Osteocyte (in vitro differentiated cells): Measurements from ENCODE around the gene NPAS2. TPM values are rescaled to one million over a fixed set of nuclear protein-coding genes. Genes with fewer than 3 reads are reported as not detected.

Experiments used
- DNase-seq: peaks from one replicate; pipeline ENCODE4 v3.0.0; 2021; ENCODE audit warnings: mixed read lengths; ENCODE audit not compliant: unreplicated experiment; ENCODE audit errors: extremely low spot score
- H3K27ac Mint-ChIP-seq: one replicate; pipeline ENCODE4 v1.8.0; 2021; ENCODE audit warnings: mild to moderate bottlenecking, mixed read lengths; ENCODE audit not compliant: unreplicated experiment
- H3K27me3 Mint-ChIP-seq: one replicate; pipeline ENCODE4 v1.8.0; 2021; ENCODE audit warnings: mixed read lengths; ENCODE audit not compliant: unreplicated experiment
- H3K36me3 Mint-ChIP-seq: one replicate; pipeline ENCODE4 v1.8.0; 2021; ENCODE audit warnings: mixed read lengths; ENCODE audit not compliant: unreplicated experiment
- H3K4me1 Mint-ChIP-seq: one replicate; pipeline ENCODE4 v1.8.0; 2021; ENCODE audit warnings: mixed read lengths; ENCODE audit not compliant: unreplicated experiment
- H3K4me3 Mint-ChIP-seq: one replicate; pipeline ENCODE4 v1.8.0; 2021; ENCODE audit warnings: mild to moderate bottlenecking, moderate library complexity, mixed read lengths; ENCODE audit not compliant: unreplicated experiment
- H3K9me3 Mint-ChIP-seq: one replicate; pipeline ENCODE4 v1.8.0; 2021; ENCODE audit warnings: mixed read lengths; ENCODE audit not compliant: unreplicated experiment
- CTCF ChIP-seq: fragments of 200-600 bp; sonication (generic); IDR thresholded peaks from 2 replicates; pipeline ENCODE4 v1.5.0; 2021; ENCODE audit warnings: antibody characterized with exemption, mild to moderate bottlenecking, moderate library complexity
- total RNA-seq: library from RNA; stranded (reverse); gene quantifications from 2 replicates; pipeline ENCODE4 v1.2.1, GENCODE V29; 2021

Gene NPAS2
- total RNA-seq, 1 donor from 2014 or later, result 16.6 TPM

GRCh38 chr2:100808582-100808981 is 11.4 kb upstream of the NPAS2 start:
- H3K9me3 Mint-ChIP-seq, result peaks cover 8% of the 10 kb centered on the region
- H3K36me3 Mint-ChIP-seq, result peaks cover 2% of the 10 kb centered on the region
- H3K27ac Mint-ChIP-seq, result no peak overlapping the region
- peaks cover 3% of the 10 kb centered on the region for H3K4me1 Mint-ChIP-seq
- no peak for TF ChIP-seq CTCF
- peaks cover 25% of the 10 kb centered on the region for H3K27me3 Mint-ChIP-seq
- no peak for DNase-seq
- H3K4me3 Mint-ChIP-seq, result no peak overlapping the region

- Mint-ChIP-seq H3K4me3 (no peak overlapping the region), H3K27me3 (peaks cover 19% of the 10 kb centered on the region), H3K36me3 (peaks cover 2% of the 10 kb centered on the region), H3K4me1 (peaks cover 5% of the 10 kb centered on the region), H3K27ac (no peak overlapping the region), H3K9me3 (peaks cover 8% of the 10 kb centered on the region)
- DNase-seq, result no peak
- no peak for TF ChIP-seq CTCF
Measured at GRCh38 chr2:100809506-100809905, 10.4 kb upstream of the NPAS2 start.

GRCh38 chr2:100810603-100811145 is 9.3 kb upstream of the NPAS2 start:
- no peak for TF ChIP-seq CTCF
- DNase-seq, result no peak
- peaks cover 2% of the 10 kb centered on the region for H3K36me3 Mint-ChIP-seq
- H3K4me1 Mint-ChIP-seq, result peaks cover 5% of the 10 kb centered on the region
- H3K27ac Mint-ChIP-seq, result no peak overlapping the region
- no peak overlapping the region for H3K4me3 Mint-ChIP-seq
- H3K9me3 Mint-ChIP-seq, result peaks cover 8% of the 10 kb centered on the region
- H3K27me3 Mint-ChIP-seq, result peaks cover 16% of the 10 kb centered on the region

GRCh38 chr2:100812116-100812515 is 7.8 kb upstream of the NPAS2 start:
- Mint-ChIP-seq H3K27ac (no peak overlapping the region), H3K9me3 (peaks cover 8% of the 10 kb centered on the region), H3K36me3 (peaks cover 2% of the 10 kb centered on the region), H3K27me3 (peaks cover 15% of the 10 kb centered on the region), H3K4me3 (no peak overlapping the region), H3K4me1 (peaks cover 5% of the 10 kb centered on the region)
- no peak for TF ChIP-seq CTCF
- DNase-seq, result no peak

- TF ChIP-seq CTCF, result no peak
- H3K27me3 Mint-ChIP-seq, result peaks cover 11% of the 10 kb centered on the region
- H3K9me3 Mint-ChIP-seq, result peaks cover 8% of the 10 kb centered on the region
- peaks cover 7% of the 10 kb centered on the region for H3K4me1 Mint-ChIP-seq
- no peak overlapping the region for H3K4me3 Mint-ChIP-seq
- DNase-seq, result no peak
- no peak overlapping the region for H3K27ac Mint-ChIP-seq
- no peaks in the 10 kb centered on the region for H3K36me3 Mint-ChIP-seq
Measured at GRCh38 chr2:100812573-100812972, 7.4 kb upstream of the NPAS2 start.
